Ovary (tissue), 3 donors: ENCODE measurements around the gene IFITM10.

Experiments used
- EP300 ChIP-seq: sonication (generic); formaldehyde crosslinking; IDR thresholded peaks from one replicate; pipeline ENCODE4 v1.6.1; 2017; ENCODE audit warnings: antibody characterized with exemption
- POLR2A ChIP-seq: fragments of 450-650 bp; IDR thresholded peaks from one replicate; pipeline ENCODE4 v1.6.1; 2017; ENCODE audit warnings: antibody characterized with exemption, mild to moderate bottlenecking, moderate library complexity
- TF ChIP-seq, protein P1 (sequence below), 3 donors: fragments of 450-650 bp in 2 of 3; fragments of 200-600 bp in 1 of 3; IDR thresholded peaks; one replicate each; pipeline versions ENCODE4 v1.5.1 to v1.8.0; 2016 to 2022; ENCODE audit warnings: antibody characterized with exemption in 3 of 3, mild to moderate bottlenecking in 1 of 3
- donor health status: DM: no; HTN: no; CAD: no.

- TF ChIP-seq, protein P1, sequence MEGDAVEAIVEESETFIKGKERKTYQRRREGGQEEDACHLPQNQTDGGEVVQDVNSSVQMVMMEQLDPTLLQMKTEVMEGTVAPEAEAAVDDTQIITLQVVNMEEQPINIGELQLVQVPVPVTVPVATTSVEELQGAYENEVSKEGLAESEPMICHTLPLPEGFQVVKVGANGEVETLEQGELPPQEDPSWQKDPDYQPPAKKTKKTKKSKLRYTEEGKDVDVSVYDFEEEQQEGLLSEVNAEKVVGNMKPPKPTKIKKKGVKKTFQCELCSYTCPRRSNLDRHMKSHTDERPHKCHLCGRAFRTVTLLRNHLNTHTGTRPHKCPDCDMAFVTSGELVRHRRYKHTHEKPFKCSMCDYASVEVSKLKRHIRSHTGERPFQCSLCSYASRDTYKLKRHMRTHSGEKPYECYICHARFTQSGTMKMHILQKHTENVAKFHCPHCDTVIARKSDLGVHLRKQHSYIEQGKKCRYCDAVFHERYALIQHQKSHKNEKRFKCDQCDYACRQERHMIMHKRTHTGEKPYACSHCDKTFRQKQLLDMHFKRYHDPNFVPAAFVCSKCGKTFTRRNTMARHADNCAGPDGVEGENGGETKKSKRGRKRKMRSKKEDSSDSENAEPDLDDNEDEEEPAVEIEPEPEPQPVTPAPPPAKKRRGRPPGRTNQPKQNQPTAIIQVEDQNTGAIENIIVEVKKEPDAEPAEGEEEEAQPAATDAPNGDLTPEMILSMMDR (IDR thresholded peaks at IDR 0.05), result no peak
- TF ChIP-seq POLR2A (no peak), EP300 (no peak)
Measured at GRCh38 chr11:1767399-1768140, 17.2 kb upstream of the IFITM10 start.
